OCI-LY3 (cell line): ENCODE results near the gene ISG15.

Experiments used
- H2AFZ ChIP-seq: fragments of 200-600, 300-600 bp; shearing (Covaris generic); 2 replicates; pipeline ENCODE4 v1.6.0; 2014; ENCODE audit warnings: antibody characterized with exemption, low read depth, low read length
- H3K27ac ChIP-seq: fragments of 200-600, 300-600 bp; sonication (generic); 2 replicates; pipeline ENCODE4 v1.5.1; 2014; ENCODE audit warnings: mild to moderate bottlenecking, low read length, moderate library complexity, mixed read lengths
- H3K27me3 ChIP-seq: fragments of 200-600, 300-600 bp; sonication (generic); 2 replicates; pipeline ENCODE4 v1.6.1; 2014; ENCODE audit warnings: low read depth, low read length, mixed read lengths
- H3K36me3 ChIP-seq: fragments of 200-600, 300-600 bp; sonication (generic); replicated peaks from 2 replicates; pipeline ENCODE3; 2014; ENCODE audit warnings: low read depth, low read length, mixed read lengths
- H3K4me1 ChIP-seq: fragments of 300-600, 200-600 bp; sonication (generic); 2 replicates; pipeline ENCODE4 v1.6.1; 2014; ENCODE audit warnings: low read length, mixed read lengths
- H3K4me2 ChIP-seq: fragments of 200-600, 300-600 bp; sonication (generic); 2 replicates; pipeline ENCODE4 v1.6.1; 2014; ENCODE audit warnings: low read length, mixed read lengths
- H3K4me3 ChIP-seq: fragments of 300-600, 200-600 bp; sonication (generic); 2 replicates; pipeline ENCODE4 v1.5.1; 2014; ENCODE audit warnings: antibody characterized with exemption, mild to moderate bottlenecking, low read length, moderate library complexity
- H3K79me2 ChIP-seq: fragments of 300-600, 200-600 bp; shearing (Covaris generic); 2 replicates; pipeline ENCODE4 v1.6.1; 2014; ENCODE audit warnings: mild to moderate bottlenecking, low read length, mixed read lengths
- H3K9ac ChIP-seq: fragments of 300-600, 200-600 bp; shearing (Covaris generic); 2 replicates; pipeline ENCODE4 v1.6.0; 2014; ENCODE audit warnings: mild to moderate bottlenecking, low read length, moderate library complexity
- H3K9me3 ChIP-seq: fragments of 200-600, 300-600 bp; shearing (Covaris generic); 2 replicates; pipeline ENCODE4 v1.6.1; 2014; ENCODE audit warnings: low read length, mixed read lengths; ENCODE audit not compliant: insufficient read depth
- H4K20me1 ChIP-seq: fragments of 200-600, 300-600 bp; sonication (generic); 2 replicates; pipeline ENCODE4 v1.6.1; 2016; ENCODE audit warnings: low read length, mixed read lengths; ENCODE audit not compliant: insufficient read depth
- EZH2phosphoT487 ChIP-seq: fragments of 200-600 bp; shearing (Covaris generic); IDR thresholded peaks from 2 replicates; pipeline ENCODE4 v1.6.1; 2018; ENCODE audit warnings: antibody characterized with exemption, mixed run types, low read depth
- TF ChIP-seq, protein P1 (sequence below): fragments of 200-600, 300-600 bp; sonication (generic); IDR thresholded peaks from 2 replicates; pipeline ENCODE4 v1.5.1; 2014; ENCODE audit warnings: antibody characterized with exemption, low read length, low read depth

Gene ISG15

DNA sequence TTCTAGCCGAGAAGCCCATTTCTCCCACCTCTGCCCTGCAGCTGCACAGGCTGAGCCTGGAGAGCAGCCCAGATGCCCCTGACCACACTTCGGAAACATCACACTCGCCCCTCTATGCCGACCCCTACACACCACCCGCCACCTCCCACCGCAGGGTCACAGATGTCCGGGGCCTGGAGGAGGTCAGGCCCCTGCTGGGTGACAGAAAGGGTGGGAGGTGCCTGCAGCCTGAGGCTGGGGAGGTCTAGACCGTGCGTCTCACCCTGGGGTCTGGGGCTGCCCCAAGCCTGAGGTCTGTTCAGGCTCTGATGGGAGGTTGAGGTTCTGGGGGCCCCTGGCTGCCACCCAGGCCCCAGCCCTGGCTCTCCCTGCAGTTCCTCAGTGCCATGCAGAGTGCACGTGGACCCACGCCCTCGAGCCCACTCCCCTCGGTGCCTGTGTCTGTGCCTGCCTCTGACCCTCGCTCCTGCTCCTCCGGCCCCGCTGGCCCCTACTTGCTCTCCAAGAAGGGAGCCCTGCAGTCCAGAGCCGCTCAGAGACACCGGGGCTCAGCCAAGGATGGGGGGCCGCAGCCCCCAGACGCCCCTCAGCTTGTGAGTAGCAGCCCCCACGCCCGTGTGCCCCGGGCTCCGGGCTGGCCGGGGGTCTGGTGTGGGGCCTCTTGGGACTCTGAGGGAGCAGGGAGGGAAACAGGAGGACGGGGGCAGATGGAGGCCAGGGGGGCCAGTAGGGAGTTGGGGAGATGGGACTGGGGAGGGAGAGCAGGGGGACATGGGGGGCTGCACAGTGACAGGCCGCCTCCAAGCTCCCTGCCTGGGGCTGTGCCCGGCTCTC lies 39.6 kb upstream of the ISG15 start:
- H3K27ac ChIP-seq: no peak overlapping the region
- H4K20me1 ChIP-seq: no peaks in the 10 kb centered on the region
- TF ChIP-seq, protein P1, sequence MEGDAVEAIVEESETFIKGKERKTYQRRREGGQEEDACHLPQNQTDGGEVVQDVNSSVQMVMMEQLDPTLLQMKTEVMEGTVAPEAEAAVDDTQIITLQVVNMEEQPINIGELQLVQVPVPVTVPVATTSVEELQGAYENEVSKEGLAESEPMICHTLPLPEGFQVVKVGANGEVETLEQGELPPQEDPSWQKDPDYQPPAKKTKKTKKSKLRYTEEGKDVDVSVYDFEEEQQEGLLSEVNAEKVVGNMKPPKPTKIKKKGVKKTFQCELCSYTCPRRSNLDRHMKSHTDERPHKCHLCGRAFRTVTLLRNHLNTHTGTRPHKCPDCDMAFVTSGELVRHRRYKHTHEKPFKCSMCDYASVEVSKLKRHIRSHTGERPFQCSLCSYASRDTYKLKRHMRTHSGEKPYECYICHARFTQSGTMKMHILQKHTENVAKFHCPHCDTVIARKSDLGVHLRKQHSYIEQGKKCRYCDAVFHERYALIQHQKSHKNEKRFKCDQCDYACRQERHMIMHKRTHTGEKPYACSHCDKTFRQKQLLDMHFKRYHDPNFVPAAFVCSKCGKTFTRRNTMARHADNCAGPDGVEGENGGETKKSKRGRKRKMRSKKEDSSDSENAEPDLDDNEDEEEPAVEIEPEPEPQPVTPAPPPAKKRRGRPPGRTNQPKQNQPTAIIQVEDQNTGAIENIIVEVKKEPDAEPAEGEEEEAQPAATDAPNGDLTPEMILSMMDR: no peak
- TF ChIP-seq EZH2phosphoT487: no peak
- no peak overlapping the region for H3K9ac ChIP-seq
- no peak overlapping the region for H3K4me3 ChIP-seq
- no peaks in the 10 kb centered on the region for H3K4me1 ChIP-seq
- H3K79me2 ChIP-seq: no peaks in the 10 kb centered on the region
- H3K9me3 ChIP-seq: no peaks in the 10 kb centered on the region
- peaks cover 4% of the 10 kb centered on the region; the same call in 1 of the 2 replicates for H3K27me3 ChIP-seq
- no peak overlapping the region for H2AFZ ChIP-seq
- H3K36me3 ChIP-seq: no peaks in the 10 kb centered on the region
- H3K4me2 ChIP-seq: no peak overlapping the region

DNA sequence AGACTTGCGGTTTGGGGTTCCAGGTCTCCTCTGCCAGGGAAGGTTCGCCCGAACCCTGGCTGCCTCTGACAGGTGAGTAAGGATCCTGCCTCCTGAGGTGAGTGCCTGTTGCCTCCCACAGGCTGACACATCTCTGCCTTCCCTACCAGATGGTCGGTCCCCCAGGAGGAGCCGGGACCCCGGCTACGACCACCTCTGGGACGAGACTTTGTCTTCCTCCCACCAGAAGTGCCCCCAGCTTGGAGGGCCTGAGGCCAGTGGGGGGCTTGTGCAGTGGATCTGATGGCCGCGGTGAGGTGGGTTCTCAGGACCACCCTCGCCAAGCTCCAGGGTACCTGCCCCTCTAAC lies 39.0 kb upstream of the ISG15 start:
- no peaks in the 10 kb centered on the region for H3K4me1 ChIP-seq
- H3K9ac ChIP-seq: no peak overlapping the region
- no peak overlapping the region for H2AFZ ChIP-seq
- H3K4me2 ChIP-seq: no peak overlapping the region
- H3K9me3 ChIP-seq: no peaks in the 10 kb centered on the region
- H3K4me3 ChIP-seq: no peak overlapping the region
- no peaks in the 10 kb centered on the region for H3K36me3 ChIP-seq
- peaks cover 4% of the 10 kb centered on the region; the same call in 1 of the 2 replicates for H3K27me3 ChIP-seq
- H3K79me2 ChIP-seq: no peaks in the 10 kb centered on the region
- H3K27ac ChIP-seq: no peak overlapping the region
- no peak for TF ChIP-seq EZH2phosphoT487
- TF ChIP-seq, protein P1: no peak
- H4K20me1 ChIP-seq: no peaks in the 10 kb centered on the region

GRCh38 chr1:974687-975328 lies 38.5 kb upstream of the ISG15 start:
- TF ChIP-seq, protein P1: no peak
- TF ChIP-seq EZH2phosphoT487: no peak
- Histone ChIP-seq H3K4me2 (no peak overlapping the region), H3K27me3 (peaks cover 4% of the 10 kb centered on the region; the same call in 1 of the 2 replicates)

GRCh38 chr1:975365-975764 lies 37.9 kb upstream of the ISG15 start:
- Histone ChIP-seq H3K4me1 (no peaks in the 10 kb centered on the region), H3K79me2 (no peaks in the 10 kb centered on the region), H4K20me1 (no peaks in the 10 kb centered on the region), H3K9ac (no peak overlapping the region), H2AFZ (no peak overlapping the region), H3K27ac (no peak overlapping the region), H3K9me3 (no peaks in the 10 kb centered on the region), H3K4me2 (peak overlapping the region; percentile 92; the same call in 1 of the 2 replicates), H3K36me3 (no peaks in the 10 kb centered on the region), H3K4me3 (no peak overlapping the region), H3K27me3 (peaks cover 4% of the 10 kb centered on the region; the same call in 1 of the 2 replicates)
- TF ChIP-seq, protein P1: no peak
- no peak for TF ChIP-seq EZH2phosphoT487

More at GRCh38 chr1:974687-975328, 38.5 kb upstream of the ISG15 start:
- no peak overlapping the region for H3K9ac ChIP-seq
- no peak overlapping the region for H3K4me3 ChIP-seq
- no peaks in the 10 kb centered on the region for H3K79me2 ChIP-seq
- H3K9me3 ChIP-seq: no peaks in the 10 kb centered on the region
- H3K4me1 ChIP-seq: no peaks in the 10 kb centered on the region
- no peaks in the 10 kb centered on the region for H3K36me3 ChIP-seq
- H4K20me1 ChIP-seq: no peaks in the 10 kb centered on the region
- no peak overlapping the region for H3K27ac ChIP-seq
- H2AFZ ChIP-seq: no peak overlapping the region
